Tibial nerve (tissue), 4 donors: ENCODE data around the gene CDC42EP3. TPM values are rescaled to one million over a fixed set of nuclear protein-coding genes. Genes with fewer than 3 reads are reported as not detected.

ENCODE experiments used
- DNase-seq, 2 donors: peaks; one replicate each; pipeline ENCODE4 v3.0.0-alpha.2; 2019; ENCODE audit warnings: low spot score in 2 of 2
- H3K27ac ChIP-seq, 4 donors: fragments of 200-600 bp; sonication (generic) in 3 of 4; one replicate each; pipeline ENCODE4 v1.5.1; 2017 to 2019; ENCODE audit warnings: mild to moderate bottlenecking in 1 of 4
- H3K27me3 ChIP-seq, 2 donors: fragments of 200-600 bp; sonication (generic) in 1 of 2; one replicate each; pipeline versions ENCODE4 v1.5.1 to v1.6.0; 2017 to 2019
- H3K36me3 ChIP-seq, 3 donors: fragments of 200-600 bp; sonication (generic); one replicate each; pipeline ENCODE4 v1.5.1; 2018 to 2019
- H3K4me1 ChIP-seq, 4 donors: fragments of 200-600 bp; sonication (generic) in 3 of 4; one replicate each; pipeline ENCODE4 v1.5.1; 2017 to 2019
- H3K4me3 ChIP-seq, 4 donors: fragments of 200-600 bp; sonication (generic) in 3 of 4; one replicate each; pipeline ENCODE4 v1.5.1; 2017 to 2019; ENCODE audit warnings: mild to moderate bottlenecking in 1 of 4, moderate library complexity in 1 of 4
- H3K9me3 ChIP-seq, 4 donors: fragments of 200-600 bp; sonication (generic) in 3 of 4; one replicate each; pipeline ENCODE4 v1.5.1; 2017 to 2019
- EP300 ChIP-seq, 2 donors: sonication (generic); formaldehyde crosslinking; IDR thresholded peaks; one replicate each; pipeline ENCODE4 v1.6.1; 2017; ENCODE audit warnings: antibody characterized with exemption in 2 of 2, mild to moderate bottlenecking in 1 of 2
- POLR2A ChIP-seq, 2 donors: fragments of 450-650 bp; IDR thresholded peaks; one replicate each; pipeline ENCODE4 v1.6.1; 2017; ENCODE audit warnings: antibody characterized with exemption in 2 of 2, mild to moderate bottlenecking in 2 of 2, moderate library complexity in 2 of 2
- WGBS, 2 donors: methylation state at CpG; one replicate each; pipeline ENCODE4 v1.1.5; 2018; 5-methylcytosine and 5-hydroxymethylcytosine counted together
- total RNA-seq, 4 donors: library from RNA; depleted of rRNA; stranded (reverse); fragments of >200 nt; gene quantifications; one replicate each; pipeline ENCODE4 v1.1.0, GENCODE V29; 2016
- TF ChIP-seq, protein P1 (sequence below), 5 experiments: fragments of 200-600 bp in 3 of 5; fragments of 450-650 bp in 2 of 5; sonication (generic) in 3 of 5; IDR thresholded peaks; one replicate each; pipeline ENCODE4 v1.5.1; 2016 to 2019; ENCODE audit warnings: antibody characterized with exemption in 5 of 5, mild to moderate bottlenecking in 3 of 5, moderate library complexity in 2 of 5

CDC42EP3 gene
- total RNA-seq, 4 donors from 2014 or later = 31.8 to 58.6 (median 40.2) TPM

DNA sequence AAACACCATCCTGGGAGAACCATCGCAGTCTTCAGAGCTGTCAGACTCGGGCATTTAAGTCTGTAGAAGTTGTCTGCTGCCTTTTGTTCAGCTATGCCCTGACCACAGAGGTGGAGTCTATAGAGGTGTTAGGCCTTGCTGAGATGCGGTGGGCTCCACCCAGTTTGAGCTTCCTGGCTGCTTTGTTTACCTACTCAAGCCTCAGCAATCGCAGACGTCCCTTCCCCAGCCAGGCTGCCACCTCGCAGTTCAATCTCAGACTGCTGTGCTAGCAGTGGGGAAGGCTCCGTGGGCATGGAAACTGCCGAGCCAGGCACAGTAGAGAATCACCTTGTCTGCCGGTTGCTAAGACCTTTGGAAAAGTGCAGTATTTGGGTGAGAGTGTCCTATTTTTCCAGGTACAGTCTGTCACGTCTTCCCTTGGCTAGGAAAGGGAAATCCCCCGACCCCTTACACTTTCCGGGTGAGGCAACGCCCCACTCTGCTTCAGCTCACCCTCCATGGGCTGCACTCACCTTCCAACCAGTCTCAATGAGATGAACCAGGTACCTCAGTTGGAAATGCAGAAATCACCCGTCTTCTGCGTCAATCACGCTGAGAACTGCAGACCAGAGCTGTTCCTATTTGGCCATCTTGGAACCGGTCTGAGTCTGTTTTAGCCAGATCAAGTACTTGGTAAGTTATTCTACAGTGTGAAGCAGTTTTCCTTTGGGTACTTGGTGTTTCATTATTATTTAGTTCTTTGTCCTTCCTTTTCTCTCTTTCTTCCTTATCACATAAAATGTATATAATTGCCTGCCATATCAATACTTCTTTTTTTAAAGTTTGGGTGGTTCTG is 71.5 kb downstream of the CDC42EP3 start:
- H3K27me3 ChIP-seq = no peaks in the 10 kb centered on the region
- DNase-seq = no peak
- no peaks in the 10 kb centered on the region for H3K9me3 ChIP-seq
- H3K4me3 ChIP-seq = no peak overlapping the region
- H3K36me3 ChIP-seq = no peaks in the 10 kb centered on the region
- H3K4me1 ChIP-seq = peaks cover 0 to 11% (median 4%) of the 10 kb centered on the region in 4 donors
- WGBS, 2 donors = 92 to 94% methylated on average over 16 to 17 of the region's 17 CpGs
- TF ChIP-seq POLR2A (IDR thresholded peaks at IDR 0.05) = no peak
- TF ChIP-seq, protein P1, sequence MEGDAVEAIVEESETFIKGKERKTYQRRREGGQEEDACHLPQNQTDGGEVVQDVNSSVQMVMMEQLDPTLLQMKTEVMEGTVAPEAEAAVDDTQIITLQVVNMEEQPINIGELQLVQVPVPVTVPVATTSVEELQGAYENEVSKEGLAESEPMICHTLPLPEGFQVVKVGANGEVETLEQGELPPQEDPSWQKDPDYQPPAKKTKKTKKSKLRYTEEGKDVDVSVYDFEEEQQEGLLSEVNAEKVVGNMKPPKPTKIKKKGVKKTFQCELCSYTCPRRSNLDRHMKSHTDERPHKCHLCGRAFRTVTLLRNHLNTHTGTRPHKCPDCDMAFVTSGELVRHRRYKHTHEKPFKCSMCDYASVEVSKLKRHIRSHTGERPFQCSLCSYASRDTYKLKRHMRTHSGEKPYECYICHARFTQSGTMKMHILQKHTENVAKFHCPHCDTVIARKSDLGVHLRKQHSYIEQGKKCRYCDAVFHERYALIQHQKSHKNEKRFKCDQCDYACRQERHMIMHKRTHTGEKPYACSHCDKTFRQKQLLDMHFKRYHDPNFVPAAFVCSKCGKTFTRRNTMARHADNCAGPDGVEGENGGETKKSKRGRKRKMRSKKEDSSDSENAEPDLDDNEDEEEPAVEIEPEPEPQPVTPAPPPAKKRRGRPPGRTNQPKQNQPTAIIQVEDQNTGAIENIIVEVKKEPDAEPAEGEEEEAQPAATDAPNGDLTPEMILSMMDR (IDR thresholded peaks at IDR 0.05) = no peak
- H3K27ac ChIP-seq = no peak overlapping the region

DNA sequence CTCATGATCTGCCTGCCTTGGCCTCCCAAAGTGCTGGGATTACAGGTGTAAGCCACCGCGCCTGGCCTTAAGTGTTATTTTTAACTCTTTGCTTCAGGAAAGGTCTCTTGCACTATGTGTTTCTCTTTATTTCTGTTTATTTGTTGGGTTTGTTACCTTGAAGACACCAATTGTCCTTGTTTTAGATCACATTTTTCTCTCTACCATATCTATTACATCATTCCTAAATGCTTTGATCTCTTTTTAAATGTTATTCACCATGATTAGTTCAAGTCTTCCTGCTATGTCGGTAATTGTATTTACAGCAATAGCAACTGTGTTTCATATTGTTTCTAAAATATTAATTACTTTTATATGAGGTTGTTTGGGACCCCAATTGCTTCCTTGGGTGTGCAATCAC is 77.7 kb downstream of the CDC42EP3 start:
- Histone ChIP-seq H3K36me3 (no peaks in the 10 kb centered on the region), H3K4me3 (no peak overlapping the region), H3K27ac (no peak overlapping the region), H3K9me3 (peaks cover 0 to 17% (median 0%) of the 10 kb centered on the region in 4 donors), H3K4me1 (peaks cover 0 to 26% (median 4%) of the 10 kb centered on the region in 4 donors), H3K27me3 (no peaks in the 10 kb centered on the region)
- DNase-seq = no peak
- whole genome bisulfite sequencing, 2 donors = 60 to 68% methylated on average over 3 of the region's 3 CpGs
- TF ChIP-seq, protein P1 (IDR thresholded peaks at IDR 0.05) = no peak
- TF ChIP-seq EP300 (IDR thresholded peaks at IDR 0.05) (no peak), POLR2A (IDR thresholded peaks at IDR 0.05) (no peak)

DNA sequence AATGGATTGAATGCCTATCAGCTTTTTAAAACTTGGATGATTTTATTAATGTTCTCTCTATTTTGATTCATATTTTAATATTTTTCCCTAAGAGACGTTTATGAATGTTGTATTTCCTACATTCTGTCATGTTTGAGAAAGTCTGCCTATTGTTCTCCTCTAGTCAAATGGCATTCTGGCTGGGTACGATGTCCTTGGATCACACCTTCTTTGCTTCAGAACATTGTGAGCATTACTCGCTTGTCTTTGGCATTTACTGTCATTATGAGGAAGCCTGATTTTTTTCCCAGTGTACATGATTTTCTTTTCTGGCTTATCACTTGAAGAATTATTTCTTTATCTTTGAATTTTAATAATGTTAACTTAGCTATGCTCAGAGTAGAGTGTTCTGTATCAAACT is 78.4 kb downstream of the CDC42EP3 start:
- H3K27me3 ChIP-seq = no peaks in the 10 kb centered on the region
- 81 to 84% methylated on average over 3 of the region's 3 CpGs for WGBS, 2 donors
- H3K4me1 ChIP-seq = peaks cover 0 to 26% (median 4%) of the 10 kb centered on the region in 4 donors
- TF ChIP-seq, protein P1 (IDR thresholded peaks at IDR 0.05) = no peak
- TF ChIP-seq POLR2A (IDR thresholded peaks at IDR 0.05) (no peak), EP300 (IDR thresholded peaks at IDR 0.05) (no peak)
- H3K4me3 ChIP-seq = no peak overlapping the region
- H3K27ac ChIP-seq = peak overlapping the region in 1 of 4 donors; percentile 41
- peaks cover 0 to 17% (median 0%) of the 10 kb centered on the region in 4 donors for H3K9me3 ChIP-seq
- no peaks in the 10 kb centered on the region for H3K36me3 ChIP-seq
- DNase-seq = no peak
